HG03565 (cell line): ENCODE data around the gene SUDS3.

Experiments used
- ATAC-seq: cut with Tn5 transposase; IDR thresholded peaks from one replicate; pipeline ENCODE4 v1.9.1; 2021; ENCODE audit warnings: mild to moderate bottlenecking, moderate library complexity; ENCODE audit not compliant: unreplicated experiment

The SUDS3 gene

GRCh38 chr12:118356809-118357256, 19.5 kb upstream of the SUDS3 start:
- ATAC-seq, result no peak

DNA sequence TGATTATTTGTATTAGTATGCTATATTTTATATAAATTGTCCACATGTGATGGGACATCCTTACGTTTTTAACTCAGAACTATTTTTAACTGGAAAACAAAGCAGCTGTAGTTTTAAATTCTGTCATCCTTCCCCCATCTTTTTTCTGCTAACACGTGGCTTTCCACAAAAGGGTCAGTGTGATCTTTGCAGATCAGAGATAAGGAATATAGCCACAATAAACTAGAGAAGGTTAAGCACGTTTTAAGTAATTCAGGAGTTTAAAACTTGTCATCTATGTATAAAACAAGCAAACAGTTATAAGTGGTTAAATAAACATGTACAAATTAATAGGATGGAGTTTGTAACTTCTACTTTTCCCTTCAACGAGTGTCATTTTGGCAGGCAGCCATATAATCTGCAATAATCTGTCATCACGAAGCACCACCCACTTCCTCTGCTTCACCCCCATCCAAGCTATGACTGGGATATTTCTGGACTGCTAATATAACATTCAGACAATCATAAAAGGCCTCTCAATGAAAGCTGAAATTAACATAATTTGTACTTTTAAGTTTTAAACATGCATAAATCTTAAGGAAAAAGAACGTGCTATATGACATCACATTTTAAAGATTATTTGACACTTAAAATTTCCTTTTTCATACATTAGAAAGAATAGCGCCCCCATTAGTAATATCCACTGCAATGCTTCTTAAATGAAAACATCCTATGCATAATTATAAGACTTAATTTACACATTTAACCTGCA, 18.9 kb upstream of the SUDS3 start:
- ATAC-seq, result peak; percentile 48

- no peak for ATAC-seq
These were observed 18.4 kb upstream of the SUDS3 start for GRCh38 chr12:118358008-118358359.

DNA sequence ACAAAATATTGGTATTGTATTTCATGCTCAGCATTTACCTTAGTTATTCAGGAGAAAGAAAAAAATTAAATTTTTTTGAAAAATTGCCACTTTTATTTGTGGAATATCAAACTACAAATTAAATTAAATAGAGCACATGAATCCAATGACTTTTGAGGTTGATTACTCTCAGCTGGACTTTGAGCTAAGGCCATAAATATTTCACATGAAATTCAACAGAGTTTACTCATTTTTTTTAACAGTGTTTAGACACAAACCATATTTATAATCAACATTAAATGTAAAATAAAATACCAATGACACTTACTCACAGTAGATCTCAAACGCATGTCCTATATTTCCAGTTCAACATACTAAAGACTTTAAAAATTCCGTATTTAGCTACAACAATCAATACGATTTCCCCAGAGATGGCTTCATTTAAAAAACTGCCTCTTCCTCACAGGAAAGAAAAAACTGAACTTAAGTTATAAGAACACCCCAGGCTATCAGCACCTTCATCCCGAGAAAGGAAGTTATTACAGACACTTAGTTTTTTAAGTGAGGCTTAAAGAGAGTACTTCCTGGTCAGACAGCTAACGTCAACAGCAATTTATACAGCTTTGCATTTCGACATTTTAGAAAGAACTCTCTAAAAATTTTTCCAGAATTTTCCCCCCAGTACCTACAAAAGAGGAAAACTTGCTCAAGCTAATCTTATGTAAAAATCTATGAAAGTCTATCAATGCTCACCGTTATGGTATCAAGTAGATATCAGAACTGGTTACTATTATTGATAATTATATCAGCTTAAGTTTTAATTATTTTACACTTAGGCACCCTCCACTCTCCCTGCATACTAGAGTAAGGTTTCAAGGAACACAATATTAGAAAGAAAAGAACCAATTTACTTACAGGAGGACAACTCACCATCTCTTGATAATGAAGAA, 17.5 kb upstream of the SUDS3 start:
- ATAC-seq, result no peak

DNA sequence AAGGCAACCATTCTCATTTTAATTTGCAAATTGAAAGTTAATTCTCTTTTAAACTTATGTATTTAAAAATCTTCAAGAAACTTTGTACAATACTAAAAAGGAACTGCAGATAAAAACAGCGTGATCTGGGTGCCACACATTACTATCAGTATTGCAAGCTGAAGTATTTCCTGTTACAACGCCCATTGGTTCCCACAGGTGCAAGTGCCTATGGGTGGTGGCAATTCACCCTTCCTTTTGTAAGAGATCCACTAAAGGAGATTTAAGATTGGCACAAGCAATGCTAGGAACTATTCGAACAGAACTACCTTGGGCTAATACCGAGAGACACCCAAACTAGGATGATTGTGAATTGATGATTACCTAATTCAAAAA, 16.8 kb upstream of the SUDS3 start:
- ATAC-seq, result no peak

- no peak for ATAC-seq
These were observed 15.3 kb upstream of the SUDS3 start for GRCh38 chr12:118361092-118361404.

DNA sequence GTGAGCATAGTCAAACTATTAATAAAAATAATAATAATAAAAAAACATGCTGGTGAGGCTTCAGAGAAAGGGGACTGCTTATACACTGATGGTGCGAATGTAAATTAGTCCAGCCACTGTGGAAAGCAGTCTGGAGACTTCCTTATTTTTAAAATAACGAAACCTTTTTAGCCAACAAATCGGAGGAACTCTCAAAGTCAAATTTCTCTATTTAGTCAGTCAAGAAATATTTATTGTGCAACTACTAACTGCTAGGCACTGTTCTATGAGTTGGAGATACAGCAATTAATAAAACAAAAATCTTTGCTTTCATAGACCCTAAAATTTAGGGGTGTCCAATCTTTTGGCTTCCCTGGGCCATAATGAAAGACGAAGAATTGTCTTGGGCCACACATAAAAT, 14.5 kb upstream of the SUDS3 start:
- ATAC-seq, result no peak

DNA sequence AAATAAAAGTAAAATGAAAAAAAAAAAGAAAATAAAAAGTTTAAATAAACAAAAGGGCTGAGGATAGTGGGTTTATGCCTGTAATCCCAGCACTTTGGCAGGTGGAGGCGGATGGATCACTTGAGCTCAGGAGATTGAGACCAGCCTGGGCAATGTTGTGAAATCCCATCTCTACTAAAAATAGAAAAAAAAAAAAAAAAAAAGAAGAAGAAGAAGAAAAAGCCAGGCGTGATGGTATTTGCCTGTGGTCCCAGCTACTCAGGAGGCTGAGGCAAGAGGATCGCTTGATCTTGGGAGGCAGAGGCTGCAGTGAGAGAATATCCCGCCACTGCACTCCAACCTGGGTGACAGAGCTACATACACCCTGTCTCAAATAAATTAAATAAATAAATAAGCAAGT, 7.5 kb upstream of the SUDS3 start:
- no peak for ATAC-seq

DNA sequence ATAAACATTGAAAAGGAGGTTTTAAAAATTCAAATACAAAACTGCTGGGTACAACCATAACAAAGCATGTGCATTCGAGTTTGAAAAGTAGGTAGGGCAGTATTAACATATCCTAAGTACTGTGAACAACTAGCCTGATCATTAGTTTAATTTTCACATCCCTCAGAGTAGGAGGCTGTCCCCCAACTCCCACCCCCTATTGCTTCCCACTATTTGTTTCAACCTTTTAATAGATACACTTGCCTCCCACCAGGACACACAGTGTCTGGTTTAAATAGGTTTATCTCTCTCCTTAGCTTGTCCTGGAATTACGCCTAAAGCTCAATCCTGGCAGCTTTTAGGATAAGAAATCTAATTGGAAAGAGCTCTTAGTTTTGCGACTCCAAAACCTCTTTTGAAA, 5.8 kb upstream of the SUDS3 start:
- ATAC-seq, result no peak

- no peak for ATAC-seq
These were observed 4.8 kb upstream of the SUDS3 start for GRCh38 chr12:118371321-118372282.

GRCh38 chr12:118372541-118373495, 3.5 kb upstream of the SUDS3 start, which contains the start of gene TAOK3:
Gene TAOK3 (minus strand): TSS chr12:118372907. CDS start chr12:118255567, 117,340 bp downstream.
- peak; percentile 50 for ATAC-seq

- no peak for ATAC-seq
These were observed 2.7 kb upstream of the SUDS3 start for GRCh38 chr12:118373616-118374015.

GRCh38 chr12:118374126-118374725, 2.1 kb upstream of the SUDS3 start:
- ATAC-seq, result no peak

- no peak for ATAC-seq
These were observed 1.4 kb upstream of the SUDS3 start for GRCh38 chr12:118374909-118375308.

GRCh38 chr12:118375348-118375747, 1.0 kb upstream of the SUDS3 start:
- ATAC-seq, result no peak

DNA sequence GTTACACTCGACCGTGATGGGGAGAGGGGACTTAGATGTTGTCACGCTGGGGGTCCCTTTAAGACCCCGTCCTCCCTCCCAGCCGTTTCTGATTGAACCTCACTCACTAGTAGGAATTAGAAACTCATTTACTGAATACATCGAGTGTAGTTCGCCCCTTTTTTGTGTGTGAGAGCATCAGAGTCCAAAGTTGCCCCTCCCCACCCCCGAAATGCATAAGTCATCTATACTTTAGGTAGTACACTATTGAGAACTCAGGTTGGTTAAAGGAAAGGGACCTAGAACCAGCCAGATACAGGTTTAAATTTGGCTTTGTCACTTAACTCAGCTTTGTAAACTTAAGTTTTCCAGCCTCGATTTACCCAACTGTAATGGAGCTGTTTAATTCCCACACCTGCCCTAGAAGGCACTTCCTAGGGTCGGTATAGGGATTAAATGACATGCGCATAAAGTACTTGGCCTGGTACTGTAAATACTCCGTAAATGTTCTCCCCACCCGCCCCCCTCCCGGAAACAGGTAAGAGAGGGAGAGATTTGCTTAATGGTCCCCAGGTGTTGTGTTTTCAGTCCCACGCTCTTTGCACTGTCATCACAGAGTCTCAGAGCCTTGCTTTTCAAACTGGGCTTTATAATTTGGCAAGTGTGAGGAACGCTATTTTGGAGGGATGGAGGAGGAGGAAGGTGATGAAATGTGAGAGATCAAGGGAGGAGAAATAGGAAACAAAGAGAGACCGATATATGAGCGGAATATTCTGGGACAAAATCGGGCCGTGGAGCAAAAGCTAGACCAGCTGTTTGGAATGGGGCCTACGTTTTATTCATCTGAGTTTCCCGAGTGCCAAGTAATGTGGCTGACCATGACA, 897 bp downstream of the SUDS3 start:
- no peak for ATAC-seq

GRCh38 chr12:118377884-118378470, 1.6 kb downstream of the SUDS3 start:
- no peak for ATAC-seq

DNA sequence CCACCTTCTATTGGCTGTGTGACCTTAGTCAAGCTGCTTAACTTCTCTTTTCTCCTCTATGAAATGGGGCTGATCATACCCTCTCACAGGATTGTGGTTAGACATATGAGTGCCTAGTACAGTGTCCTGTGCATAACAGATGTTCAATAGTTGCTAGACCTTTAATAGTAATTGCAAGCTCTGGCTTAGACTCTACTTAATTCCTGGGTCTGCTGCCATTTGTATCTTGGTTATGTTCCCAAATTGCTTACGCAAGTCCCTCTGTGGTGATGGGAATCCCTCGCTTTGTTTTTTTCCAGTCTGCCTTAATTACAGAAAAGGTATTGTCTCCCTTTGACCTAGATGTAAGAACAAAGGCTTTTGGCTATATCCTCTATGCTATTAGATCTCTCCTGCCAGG, 15.1 kb downstream of the SUDS3 start:
- no peak for ATAC-seq
